Pancreas (tissue), 10 donors: Measurements from ENCODE around the gene C16orf92. TPM values are rescaled to one million over a fixed set of nuclear protein-coding genes. Genes with fewer than 3 reads are reported as not detected.
"Not testable (repeated sequence)": the region's sequence is repeated elsewhere in the genome, so short reads cannot be mapped to it uniquely, and the experiment has no call there.

ENCODE experiments used
- ATAC-seq, 4 donors: fragments of 200-7000 bp; cut with Tn5 transposase; one replicate each; pipeline versions ENCODE4 v1.8.0 to v1.9.1; 2020; ENCODE audit warnings: mild to moderate bottlenecking in 4 of 4, moderate library complexity in 4 of 4
- DNase-seq, 6 donors: peaks; one replicate each; pipeline ENCODE4 v3.0.0-alpha.2; 2020
- FAIRE-seq: peaks from 2 replicates; lab custom pipeline; 2012; peaks lifted over from hg19 to GRCh38; lab: Jason Lieb, UNC
- H3K27ac ChIP-seq, 4 donors: fragments of 200-600 bp; sonication (generic); 1 replicate in 3 of 4; 2 replicates in 1 of 4; pipeline versions ENCODE4 v1.5.0 to v1.8.0; 2020
- H3K27me3 ChIP-seq, 4 donors: fragments of 200-600 bp; one replicate each; pipeline ENCODE4 v1.8.0; 2021
- H3K36me3 ChIP-seq, 3 donors: fragments of 200-600 bp; sonication (generic) in 1 of 3; one replicate each; pipeline versions ENCODE4 v1.5.0 to v1.8.0; 2020 to 2021
- H3K4me1 ChIP-seq, 3 donors: fragments of 200-600 bp; one replicate each; pipeline ENCODE4 v1.8.0; 2021
- H3K4me3 ChIP-seq, 4 donors: fragments of 200-600 bp; sonication (generic) in 2 of 4; one replicate each; pipeline versions ENCODE4 v1.5.0 to v1.8.0; 2020 to 2021
- H3K9me3 ChIP-seq, 4 donors: fragments of 200-600 bp; one replicate each; pipeline ENCODE4 v1.8.0; 2021
- WGBS, 2 donors: extraction: QIAGEN DNeasy Blood & Tissue Kit; methylation state at CpG; one replicate each; pipeline ENCODE4 v1.1.7; 2013; 5-methylcytosine and 5-hydroxymethylcytosine counted together
- intact Hi-C, 3 donors: fragments of 100-400 bp; cut with DNase I; formaldehyde crosslinking; loops; one replicate each; pipeline versions ENCODE4 v1.11.1 to v1.14.2; 2022
- polyA plus RNA-seq, 2 donors: library from polyadenylated mRNA; stranded (reverse); fragments of 200-250 nt; gene quantifications; one replicate each; pipeline ENCODE4 v1.2.3, GENCODE V29; 2013
- total RNA-seq, 6 donors: library from RNA; stranded (reverse); fragmentation: NEBNext Ultra II Directional in 4 of 6; extraction: Animal tissue kit (Norgen Biotek cat#: 25700) in 4 of 6; gene quantifications; one replicate each; pipeline versions ENCODE4 v1.2.1 to v1.2.4, GENCODE V29; 2021 to 2023
- TF ChIP-seq, protein P1 (sequence below), 4 donors: fragments of 200-600 bp; sonication (generic) in 3 of 4; IDR thresholded peaks; one replicate each; pipeline versions ENCODE4 v1.5.0 to v1.8.0; 2021; ENCODE audit warnings: antibody characterized with exemption in 4 of 4
- donor health status: healthy with polysubstance abuse.
- donor health status: DM: no; HTN: no; CAD: no; lungs with moderate emphysema.
- donor health status: DM: no; HTN: no; CAD: no.
- donor health status: control.
- donor health status: control.
- donor health status: Bipolar disorder and iron deficiency.
- donor health status: DM: yes; HTN: yes; CAD: no.
- donor health status: DM: no; HTN: no; CAD: no.
- donor health status: DM: no; HTN: no; CAD: no.
- donor health status: DM: yes; HTN: yes; CAD: no.

The C16orf92 gene
- total and polyA plus RNA-seq, 8 donors = not detected

DNA sequence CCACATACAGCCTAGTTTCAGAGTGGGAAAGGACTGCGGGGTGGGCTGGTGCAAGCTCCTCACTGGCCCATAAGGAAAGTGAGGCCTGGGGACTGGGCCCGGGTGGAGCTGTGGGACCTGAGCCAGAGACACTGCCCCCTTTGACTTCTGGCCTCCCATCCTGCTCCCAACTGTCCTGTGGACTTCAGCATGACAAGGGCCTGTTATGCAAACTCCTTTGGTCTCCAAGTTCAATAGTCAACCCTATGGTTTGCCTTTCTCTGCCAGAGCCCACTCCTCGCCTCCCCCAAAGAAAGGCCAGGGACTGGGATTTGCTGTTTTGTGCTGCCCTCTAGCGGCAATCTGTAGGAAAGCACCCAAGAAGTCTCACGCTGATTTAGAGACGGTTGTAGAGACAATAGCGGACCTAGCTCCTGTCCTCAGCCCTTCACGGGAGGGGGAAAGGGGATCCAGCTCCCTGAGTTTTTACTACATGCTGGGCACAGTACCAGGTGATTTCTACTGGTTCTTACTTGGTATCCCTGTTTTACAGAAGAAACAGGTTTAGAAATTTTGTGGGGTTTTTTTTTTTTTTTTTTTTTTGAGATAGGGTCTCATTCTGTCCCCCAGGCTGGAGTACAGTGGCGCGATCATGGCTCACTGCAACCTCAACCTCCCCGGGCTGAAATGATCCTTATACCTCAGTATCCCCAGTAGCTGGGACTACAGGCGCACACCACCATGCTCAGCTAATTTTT lies 9.3 kb downstream of the C16orf92 start:
- FAIRE-seq (no peak), ATAC-seq (peak in 3 of 4 donors; percentile 56 to 67 (median 61)), DNase-seq (peak in 1 of 6 donors; percentile 37)
- Histone ChIP-seq H3K4me1 (peaks cover 0 to 5% (median 0%) of the 10 kb centered on the region in 3 donors), H3K36me3 (no peaks in the 10 kb centered on the region), H3K27me3 (peaks cover 0 to 19% (median 2%) of the 10 kb centered on the region in 4 donors), H3K4me3 (no peak overlapping the region), H3K27ac (no peak overlapping the region), H3K9me3 (no peaks in the 10 kb centered on the region)
- intact Hi-C loops = no loop called here
- WGBS, 2 donors = 24 to 29% methylated on average over 12 of the region's 12 CpGs
- TF ChIP-seq, protein P1, sequence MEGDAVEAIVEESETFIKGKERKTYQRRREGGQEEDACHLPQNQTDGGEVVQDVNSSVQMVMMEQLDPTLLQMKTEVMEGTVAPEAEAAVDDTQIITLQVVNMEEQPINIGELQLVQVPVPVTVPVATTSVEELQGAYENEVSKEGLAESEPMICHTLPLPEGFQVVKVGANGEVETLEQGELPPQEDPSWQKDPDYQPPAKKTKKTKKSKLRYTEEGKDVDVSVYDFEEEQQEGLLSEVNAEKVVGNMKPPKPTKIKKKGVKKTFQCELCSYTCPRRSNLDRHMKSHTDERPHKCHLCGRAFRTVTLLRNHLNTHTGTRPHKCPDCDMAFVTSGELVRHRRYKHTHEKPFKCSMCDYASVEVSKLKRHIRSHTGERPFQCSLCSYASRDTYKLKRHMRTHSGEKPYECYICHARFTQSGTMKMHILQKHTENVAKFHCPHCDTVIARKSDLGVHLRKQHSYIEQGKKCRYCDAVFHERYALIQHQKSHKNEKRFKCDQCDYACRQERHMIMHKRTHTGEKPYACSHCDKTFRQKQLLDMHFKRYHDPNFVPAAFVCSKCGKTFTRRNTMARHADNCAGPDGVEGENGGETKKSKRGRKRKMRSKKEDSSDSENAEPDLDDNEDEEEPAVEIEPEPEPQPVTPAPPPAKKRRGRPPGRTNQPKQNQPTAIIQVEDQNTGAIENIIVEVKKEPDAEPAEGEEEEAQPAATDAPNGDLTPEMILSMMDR (IDR thresholded peaks at IDR 0.05) = peak; percentile 21 to 48 (median 36)

DNA sequence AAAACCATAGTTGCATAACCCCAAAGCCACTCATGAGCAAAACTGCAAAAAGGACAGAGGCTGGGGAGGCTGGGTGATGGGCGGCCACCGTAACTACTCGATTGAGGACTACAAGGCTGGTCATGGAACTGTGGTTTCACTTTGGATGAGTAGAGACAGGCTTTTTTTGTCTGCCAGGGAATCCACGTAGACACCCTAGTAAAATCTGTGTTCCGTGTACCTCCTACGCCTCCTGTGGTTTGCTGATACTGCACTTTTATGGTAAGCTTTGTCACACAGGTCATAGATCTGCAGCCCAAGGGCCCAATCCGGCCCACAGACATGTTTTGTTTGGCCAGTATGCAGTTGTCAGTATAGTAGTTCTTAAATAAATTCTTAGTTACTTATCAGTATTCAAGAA lies 10.3 kb downstream of the C16orf92 start:
- no peak for FAIRE-seq
- H3K36me3 ChIP-seq = no peaks in the 10 kb centered on the region
- TF ChIP-seq, protein P1 (IDR thresholded peaks at IDR 0.05) = no peak
- 67 to 72% methylated on average over 7 of the region's 7 CpGs for WGBS, 2 donors
- peaks cover 0 to 5% (median 0%) of the 10 kb centered on the region in 3 donors for H3K4me1 ChIP-seq
- no peak for DNase-seq
- no peak overlapping the region for H3K4me3 ChIP-seq
- peaks cover 0 to 19% (median 2%) of the 10 kb centered on the region in 4 donors for H3K27me3 ChIP-seq
- intact Hi-C loops = no loop called here
- no peak for ATAC-seq
- no peaks in the 10 kb centered on the region for H3K9me3 ChIP-seq
- H3K27ac ChIP-seq = no peak overlapping the region

DNA sequence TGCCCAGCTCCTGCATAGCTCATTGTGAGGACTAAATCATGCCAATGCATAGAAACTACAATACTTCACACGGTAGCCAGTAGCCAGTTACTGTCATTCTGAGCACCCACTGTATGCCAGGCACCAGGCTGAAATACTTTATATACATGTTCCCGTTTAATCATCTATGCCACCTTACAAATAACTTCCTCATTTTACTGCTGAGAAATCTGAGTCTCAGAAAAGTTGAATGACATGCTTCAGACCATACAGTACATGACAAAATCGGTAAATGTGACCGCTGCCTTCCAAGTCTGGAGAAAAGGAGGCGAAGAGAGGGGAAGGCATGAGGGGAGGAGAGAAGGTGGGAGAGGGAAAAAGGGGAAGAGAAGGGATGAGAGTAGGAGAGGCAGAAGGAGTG lies 17.2 kb downstream of the C16orf92 start:
- Histone ChIP-seq H3K9me3 (no peaks in the 10 kb centered on the region), H3K36me3 (no peaks in the 10 kb centered on the region), H3K27ac (no peak overlapping the region), H3K4me1 (no peaks in the 10 kb centered on the region), H3K4me3 (no peak overlapping the region), H3K27me3 (no peaks in the 10 kb centered on the region)
- FAIRE-seq (no peak), DNase-seq (no peak), ATAC-seq (no peak)
- TF ChIP-seq, protein P1 (IDR thresholded peaks at IDR 0.05) = no peak
- WGBS, 2 donors = 62 to 67% methylated on average over 5 of the region's 5 CpGs
- intact Hi-C loops = no loop called here

DNA sequence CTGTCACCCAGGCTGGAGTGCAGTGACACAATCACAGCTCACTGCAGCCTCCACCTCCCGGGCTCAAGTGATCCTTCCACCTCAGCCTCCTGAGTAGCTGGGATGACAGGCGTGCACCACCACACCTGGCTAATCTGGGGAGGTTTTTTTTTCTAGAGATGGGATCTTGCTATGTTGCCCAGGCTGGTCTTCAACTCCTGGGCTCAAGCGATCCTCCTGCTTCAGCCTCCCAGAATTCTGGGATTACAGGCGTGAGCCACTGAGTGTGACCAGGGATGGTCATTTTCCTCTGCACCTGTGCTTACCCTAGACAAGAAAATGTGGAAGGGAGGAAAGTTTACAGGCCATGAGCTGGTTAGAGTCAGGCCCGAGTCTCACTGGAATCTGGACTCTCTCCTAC lies 17.7 kb downstream of the C16orf92 start:
- intact Hi-C loops, H3K4me3 ChIP-seq, H3K36me3 ChIP-seq, H3K27me3 ChIP-seq, H3K27ac ChIP-seq, H3K4me1 ChIP-seq, H3K9me3 ChIP-seq, ATAC-seq, DNase-seq, FAIRE-seq: not testable (repeated sequence)
- WGBS, 2 donors = 77 to 82% methylated on average over 5 of the region's 5 CpGs

DNA sequence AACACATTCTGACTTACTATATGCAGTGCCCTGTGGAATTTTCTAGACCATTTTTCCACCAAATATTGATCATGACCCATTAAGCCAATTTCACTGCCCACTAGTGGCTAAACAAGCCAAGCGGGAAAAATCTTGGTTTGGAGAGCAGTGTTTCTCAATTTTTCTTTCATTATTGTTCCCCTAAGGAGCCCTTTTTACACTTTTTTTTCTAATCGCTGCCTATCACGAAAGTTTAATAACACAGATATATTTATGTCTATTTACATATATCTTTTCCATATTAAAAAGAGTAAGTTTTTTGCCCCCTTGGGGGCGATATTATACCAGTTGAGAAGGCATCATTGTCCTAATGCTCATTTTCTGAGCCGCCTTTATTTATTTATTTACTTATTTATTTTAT lies 18.8 kb downstream of the C16orf92 start:
- Histone ChIP-seq H3K27me3 (no peaks in the 10 kb centered on the region), H3K9me3 (no peaks in the 10 kb centered on the region), H3K36me3 (no peaks in the 10 kb centered on the region), H3K4me1 (no peaks in the 10 kb centered on the region), H3K4me3 (no peak overlapping the region), H3K27ac (no peak overlapping the region)
- intact Hi-C loops = no loop called here
- TF ChIP-seq, protein P1 (IDR thresholded peaks at IDR 0.05) = peak in 3 of 4 donors; percentile 25 to 35 (median 33)
- FAIRE-seq (no peak), DNase-seq (no peak), ATAC-seq (peak in 3 of 4 donors; percentile 54 to 62 (median 59))
- WGBS, 2 donors = 10 to 11% methylated on average over 5 of the region's 5 CpGs
